DND-41 (cell line): ENCODE measurements around the gene MEGF11.

Source experiments
- CTCF ChIP-seq: IDR thresholded peaks from 2 replicates; pipeline ENCODE4 v1.5.1; 2012; ENCODE audit warnings: borderline replicate concordance, low read length, moderate library complexity, mild to moderate bottlenecking; ENCODE audit not compliant: poor library complexity, severe bottlenecking; ENCODE audit errors: extremely low read depth
- EZH2 ChIP-seq: IDR thresholded peaks from 3 replicates; pipeline ENCODE4 v1.6.1; 2012; ENCODE audit warnings: borderline replicate concordance, low read depth, mild to moderate bottlenecking, moderate library complexity, low read length, inconsistent platforms; ENCODE audit not compliant: severe bottlenecking

DNA sequence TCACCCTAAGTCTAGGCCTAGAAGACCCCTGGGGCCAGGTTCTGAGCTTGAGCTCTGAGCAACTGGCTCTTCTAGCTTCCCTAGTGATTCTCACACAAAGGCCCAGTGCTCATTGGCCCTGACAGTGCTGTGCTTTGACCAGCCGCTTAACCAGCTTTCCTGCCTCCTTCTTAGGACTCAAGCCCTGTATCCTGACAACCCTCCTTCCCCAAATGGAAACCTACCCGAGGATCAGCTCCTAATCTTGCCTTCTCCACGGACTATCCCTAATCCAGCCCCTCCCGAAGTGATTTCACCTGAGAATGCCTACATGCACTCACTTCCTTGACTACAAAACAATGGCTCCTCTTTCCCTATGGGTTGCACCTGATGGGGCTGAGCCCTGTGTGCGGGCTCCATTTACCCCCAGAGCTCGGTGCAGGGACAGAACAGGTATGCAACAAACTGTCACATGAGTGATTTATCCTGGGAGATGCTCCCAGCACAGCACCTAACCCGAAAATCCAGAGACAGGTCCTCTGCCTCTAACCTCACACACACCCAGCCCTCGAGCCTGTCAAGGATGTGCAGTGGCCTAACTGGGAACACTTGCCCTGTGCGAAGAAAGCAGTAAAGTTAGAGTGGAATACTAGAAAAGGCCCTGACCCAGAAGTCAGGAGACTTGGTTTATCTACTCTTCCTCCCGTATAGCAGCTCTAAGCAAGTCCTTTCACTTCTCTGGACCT is 2.3 kb downstream of the MEGF11 start:
- no peak for TF ChIP-seq CTCF
- no peak for TF ChIP-seq EZH2
